Right atrium auricular region (tissue), 2 donors: Measurements from ENCODE around the gene TMEM176B. TPM values are rescaled to one million over a fixed set of nuclear protein-coding genes. Genes with fewer than 3 reads are reported as not detected.
"Not testable (repeated sequence)": the region's sequence is repeated elsewhere in the genome, so short reads cannot be mapped to it uniquely, and the experiment has no call there.

Experiments
- DNase-seq: peaks from one replicate; pipeline ENCODE4 v3.0.0-alpha.2; 2019; ENCODE audit warnings: low spot score
- H3K27ac ChIP-seq, 2 donors: fragments of 200-600 bp; sonication (generic); 1 replicate in 1 of 2; 2 replicates in 1 of 2; pipeline ENCODE4 v1.5.1; 2016 to 2019
- H3K27me3 ChIP-seq, 2 donors: fragments of 200-600 bp; sonication (generic); one replicate each; pipeline versions ENCODE4 v1.5.1 to v1.6.0; 2017 to 2019
- H3K36me3 ChIP-seq: fragments of 200-600 bp; sonication (generic); one replicate; pipeline ENCODE4 v1.5.1; 2016
- H3K4me1 ChIP-seq, 2 donors: fragments of 200-600 bp; sonication (generic); one replicate each; pipeline versions ENCODE4 v1.5.1 to v1.6.0; 2017 to 2019
- H3K4me3 ChIP-seq, 2 donors: fragments of 200-600 bp; sonication (generic); 1 replicate in 1 of 2; 2 replicates in 1 of 2; pipeline ENCODE4 v1.5.1; 2017 to 2019; ENCODE audit warnings: mild to moderate bottlenecking in 1 of 2, moderate library complexity in 1 of 2
- H3K9me3 ChIP-seq, 2 donors: fragments of 200-600 bp; sonication (generic); one replicate each; pipeline ENCODE4 v1.5.1; 2019
- CTCF ChIP-seq, 2 donors: fragments of 200-600 bp; sonication (generic); IDR thresholded peaks; one replicate each; pipeline ENCODE4 v1.5.1; 2019; ENCODE audit warnings: antibody characterized with exemption in 2 of 2
- total RNA-seq, 2 donors: library from RNA; depleted of rRNA; stranded (reverse); fragments of >200 nt; gene quantifications; one replicate each; pipeline ENCODE4 v1.1.0, GENCODE V29; 2016

Gene TMEM176B
- total RNA-seq, 2 donors from 2014 or later = 162 to 227 TPM

DNA sequence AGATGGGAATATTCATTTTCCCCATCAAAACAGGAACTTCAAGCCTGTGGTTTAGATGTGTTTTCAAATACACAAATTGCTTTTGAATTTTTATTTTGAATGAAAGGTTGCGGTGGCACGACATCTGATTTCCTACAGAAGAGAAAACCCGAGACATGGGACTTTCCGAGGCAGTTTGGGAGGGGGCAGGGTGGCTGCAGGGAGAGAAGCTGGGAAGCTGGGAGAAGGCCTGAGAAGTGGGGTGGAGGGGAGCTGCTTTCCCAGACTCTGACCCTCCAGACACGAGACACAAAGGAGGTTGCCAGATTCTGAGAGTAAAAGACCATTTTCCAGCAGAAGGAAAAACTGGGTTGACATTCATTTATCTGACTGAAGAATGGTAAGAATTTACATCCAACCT lies 20.0 kb upstream of the TMEM176B start:
- H3K36me3 ChIP-seq = no peaks in the 10 kb centered on the region
- TF ChIP-seq CTCF (IDR thresholded peaks at IDR 0.05) = no peak
- no peak overlapping the region for H3K4me3 ChIP-seq
- no peaks in the 10 kb centered on the region for H3K27me3 ChIP-seq
- no peak for DNase-seq
- H3K27ac ChIP-seq = peak overlapping the region; percentile 40 to 76
- H3K9me3 ChIP-seq = peaks cover 0 to 13% of the 10 kb centered on the region in 2 donors
- H3K4me1 ChIP-seq = peaks cover 0 to 20% of the 10 kb centered on the region in 2 donors

DNA sequence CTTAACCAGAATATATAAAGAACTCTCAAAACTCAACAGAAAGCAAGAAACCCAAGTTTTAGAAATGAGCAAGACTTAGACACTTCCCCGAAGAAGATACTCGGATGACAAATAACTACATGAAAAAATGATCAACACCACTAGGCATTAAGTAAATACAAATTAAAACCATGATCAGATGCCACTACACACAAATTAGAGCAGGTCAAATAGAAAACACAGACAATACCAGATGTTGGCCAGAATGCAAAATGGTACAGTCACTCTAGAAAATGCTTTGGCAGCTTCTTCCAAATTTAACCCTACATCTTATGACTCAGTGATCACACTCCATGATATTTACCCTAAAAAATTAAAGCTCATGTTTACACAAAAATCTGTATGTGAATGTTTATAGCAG lies 18.8 kb upstream of the TMEM176B start:
- DNase-seq = no peak

GRCh38 chr7:150814328-150815001 lies 14.3 kb upstream of the TMEM176B start:
- Histone ChIP-seq H3K4me3 (no peak overlapping the region), H3K9me3 (peaks cover 0 to 13% of the 10 kb centered on the region in 2 donors), H3K27ac (no peak overlapping the region), H3K4me1 (no peaks in the 10 kb centered on the region), H3K27me3 (no peaks in the 10 kb centered on the region), H3K36me3 (no peaks in the 10 kb centered on the region)
- DNase-seq = no peak
- TF ChIP-seq CTCF (IDR thresholded peaks at IDR 0.05) = no peak

More for the DNA sequence above, 18.8 kb upstream of the TMEM176B start:
- Histone ChIP-seq H3K27me3 (no peaks in the 10 kb centered on the region), H3K4me1 (peaks cover 0 to 15% of the 10 kb centered on the region in 2 donors), H3K27ac (no peak overlapping the region), H3K9me3 (peaks cover 0 to 13% of the 10 kb centered on the region in 2 donors), H3K4me3 (no peak overlapping the region), H3K36me3 (no peaks in the 10 kb centered on the region)
- TF ChIP-seq CTCF (IDR thresholded peaks at IDR 0.05) = no peak

DNA sequence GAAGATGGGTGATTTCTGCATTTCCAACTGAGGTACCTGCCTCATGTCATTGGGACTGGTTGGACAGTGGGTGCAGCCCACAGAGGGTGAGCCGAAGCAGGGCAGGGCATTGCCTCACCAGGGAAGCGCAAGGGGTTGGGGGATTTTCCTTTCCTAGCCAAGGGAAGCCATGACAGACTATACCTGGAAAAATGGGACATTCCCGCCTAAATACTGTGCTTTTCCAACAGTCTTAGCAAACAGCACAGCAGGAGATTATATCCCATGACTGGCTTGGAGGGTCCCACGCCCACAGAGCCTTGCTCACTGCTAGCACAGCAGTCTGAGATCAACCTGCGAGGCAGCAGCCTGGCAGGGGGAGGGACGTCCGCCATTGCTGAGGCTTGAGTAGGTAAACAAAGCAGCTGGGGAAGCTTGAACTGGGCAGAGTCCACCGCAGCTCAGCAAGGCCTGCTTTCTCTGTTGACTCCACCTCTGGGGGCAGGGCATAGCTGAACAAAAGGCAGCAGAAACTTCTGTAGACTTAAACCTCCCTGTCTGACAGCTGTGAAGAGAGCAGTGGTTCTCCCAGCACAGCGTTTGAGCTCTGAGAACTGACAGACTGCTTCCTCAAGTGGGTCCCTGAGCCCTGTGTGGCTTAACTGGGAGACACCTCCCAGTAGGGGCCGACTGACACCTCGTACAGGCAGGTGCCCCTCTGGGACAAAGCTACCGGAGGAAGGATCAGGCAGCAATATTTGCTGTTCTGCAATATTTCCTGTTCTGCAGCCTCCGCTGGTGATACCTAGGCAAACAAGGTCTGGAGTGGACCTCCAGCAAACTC lies 7.7 kb upstream of the TMEM176B start:
- H3K9me3 ChIP-seq = peaks cover 6 to 15% of the 10 kb centered on the region in 2 donors
- not testable (repeated sequence) for H3K27me3 ChIP-seq, H3K27ac ChIP-seq, H3K4me3 ChIP-seq, DNase-seq, H3K4me1 ChIP-seq
- peaks cover 25% of the 10 kb centered on the region for H3K36me3 ChIP-seq

GRCh38 chr7:150806863-150807262 lies 6.7 kb upstream of the TMEM176B start:
- peaks cover 25% of the 10 kb centered on the region for H3K36me3 ChIP-seq
- H3K27me3 ChIP-seq = no peaks in the 10 kb centered on the region
- no peak overlapping the region for H3K27ac ChIP-seq
- no peak for DNase-seq
- H3K4me3 ChIP-seq = no peak overlapping the region
- peaks cover 6 to 15% of the 10 kb centered on the region in 2 donors for H3K9me3 ChIP-seq
- TF ChIP-seq CTCF (IDR thresholded peaks at IDR 0.05) = no peak
- peaks cover 0 to 12% of the 10 kb centered on the region in 2 donors for H3K4me1 ChIP-seq

DNA sequence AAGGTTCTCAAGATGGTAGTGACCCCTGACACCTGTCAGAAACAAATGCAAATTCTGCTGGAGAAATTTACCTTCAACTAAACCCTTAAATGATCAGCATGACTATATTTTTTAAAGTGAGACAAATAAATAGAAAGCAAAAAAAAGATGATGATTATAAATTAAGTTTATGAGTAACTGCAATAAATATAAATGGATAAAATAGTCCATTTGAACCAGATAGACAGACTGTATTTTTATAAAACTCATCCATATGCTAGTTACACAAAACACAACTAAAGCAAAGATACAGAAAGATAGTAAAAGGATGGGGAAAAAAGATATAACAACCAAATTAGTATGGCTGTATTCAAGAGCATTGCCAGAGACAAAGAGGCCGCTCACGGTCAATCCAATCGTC lies 6.3 kb upstream of the TMEM176B start:
- Histone ChIP-seq H3K27ac (no peak overlapping the region), H3K9me3 (peaks cover 6 to 15% of the 10 kb centered on the region in 2 donors), H3K36me3 (peaks cover 25% of the 10 kb centered on the region), H3K27me3 (no peaks in the 10 kb centered on the region), H3K4me1 (peaks cover 0 to 15% of the 10 kb centered on the region in 2 donors), H3K4me3 (no peak overlapping the region)
- TF ChIP-seq CTCF (IDR thresholded peaks at IDR 0.05) = no peak
- DNase-seq = no peak
